ENCODE results near the gene ZNF845.
"Not testable (repeated sequence)": the region's sequence is repeated elsewhere in the genome, so short reads cannot be mapped to it uniquely, and the experiment has no call there.

The ZNF845 gene

GRCh38 chr19:53333463-53334449, at the start of gene ZNF845:
Gene ZNF845, plus strand, starts transcription at chr19:53333749. Its CDS starts 7,559 bp downstream, at chr19:53341308.
- peak; percentile 95 for DNase-seq (ENCODE audit: low spot score)

DNA sequence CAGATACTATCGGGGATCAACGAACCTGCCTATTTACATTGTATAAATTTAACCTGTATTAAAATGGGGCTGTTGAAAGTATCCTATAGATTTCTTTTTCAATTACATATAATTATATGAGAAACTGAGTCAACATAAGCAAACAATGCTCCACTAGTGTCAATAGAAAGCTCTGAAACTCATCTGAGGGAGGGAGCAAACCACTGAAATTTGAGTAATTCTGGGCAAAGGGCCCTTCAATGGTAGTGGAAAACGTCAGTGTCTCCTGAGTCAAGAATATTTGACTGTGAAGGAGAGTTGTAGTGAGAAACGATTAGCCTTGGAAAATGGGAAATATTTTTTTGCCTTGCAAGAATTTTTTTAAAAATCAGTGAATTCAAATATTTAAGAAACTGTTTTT, 48.5 kb upstream of the ZNF845 start:
- no peak for DNase-seq (ENCODE audit: low spot score)

DNA sequence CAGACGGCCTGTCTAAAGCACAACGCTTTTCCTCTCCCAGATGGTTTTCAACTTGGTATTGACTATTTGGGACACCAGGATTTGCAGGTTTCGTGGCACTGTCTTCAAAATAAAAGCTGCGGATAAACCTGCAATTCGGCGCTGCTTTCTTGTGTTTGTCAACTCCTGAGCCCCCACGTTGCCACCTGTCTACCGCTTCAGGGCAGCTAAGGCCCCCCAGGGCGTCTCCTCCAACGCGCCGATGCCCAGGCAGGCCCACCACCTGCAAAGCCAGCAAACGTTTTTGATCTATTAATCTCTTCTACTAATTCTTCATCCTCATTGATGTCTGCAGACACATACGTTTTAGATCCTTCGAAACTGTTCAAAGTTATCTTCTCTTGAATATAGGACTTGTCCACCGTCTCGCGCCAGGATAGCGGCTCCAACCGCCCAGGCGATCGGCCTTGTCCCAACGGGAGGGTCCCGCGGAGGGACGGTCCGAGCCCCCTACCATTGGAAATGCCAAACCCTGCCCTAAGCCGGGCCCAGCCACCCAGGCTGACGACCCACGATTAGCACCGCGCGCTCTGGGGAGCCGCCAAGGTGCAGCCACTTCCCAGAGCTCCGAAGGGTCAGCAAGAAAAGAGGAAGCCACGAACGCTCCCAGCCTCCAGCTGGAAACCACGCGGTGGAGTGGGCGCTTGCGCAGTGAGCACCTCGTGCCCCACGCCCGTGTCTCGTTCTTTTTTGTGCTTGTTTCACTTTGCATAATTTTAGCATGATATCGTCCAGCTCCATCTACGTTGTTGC, 42.6 kb upstream of the ZNF845 start:
- no peak for DNase-seq (ENCODE audit: low spot score)

- DNase-seq (ENCODE audit: low spot score) = no peak
These were observed 38.6 kb upstream of the ZNF845 start for GRCh38 chr19:53294786-53295441.

GRCh38 chr19:53301341-53301740, 32.2 kb upstream of the ZNF845 start:
- not testable (repeated sequence) for DNase-seq (ENCODE audit: low spot score)

- peak; percentile 51 for DNase-seq (ENCODE audit: low spot score)
These were observed 25.2 kb upstream of the ZNF845 start for GRCh38 chr19:53308339-53308811.

GRCh38 chr19:53311044-53311443, 22.5 kb upstream of the ZNF845 start:
- no peak for DNase-seq (ENCODE audit: low spot score)

DNA sequence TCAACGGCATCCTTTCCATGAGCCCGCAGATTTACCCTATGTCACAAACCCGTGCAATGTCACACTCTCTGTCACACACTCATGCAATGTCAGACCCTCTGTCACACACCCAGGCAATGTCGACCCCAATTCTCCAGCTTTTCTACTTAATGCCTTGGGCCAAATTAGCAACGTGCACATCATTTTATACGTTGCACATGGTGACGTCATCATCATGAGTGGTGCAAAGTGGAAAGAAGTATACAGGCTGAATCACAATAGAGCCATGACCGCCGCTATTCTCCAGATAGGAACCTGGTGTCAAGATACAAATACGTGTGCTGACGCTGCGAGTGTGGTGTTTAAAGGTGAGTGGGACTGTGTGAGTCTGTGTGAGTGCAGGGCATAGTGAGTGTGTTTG, 21.7 kb upstream of the ZNF845 start:
- no peak for DNase-seq (ENCODE audit: low spot score)

GRCh38 chr19:53328967-53329366, 4.6 kb upstream of the ZNF845 start:
- DNase-seq (ENCODE audit: low spot score) = no peak

DNA sequence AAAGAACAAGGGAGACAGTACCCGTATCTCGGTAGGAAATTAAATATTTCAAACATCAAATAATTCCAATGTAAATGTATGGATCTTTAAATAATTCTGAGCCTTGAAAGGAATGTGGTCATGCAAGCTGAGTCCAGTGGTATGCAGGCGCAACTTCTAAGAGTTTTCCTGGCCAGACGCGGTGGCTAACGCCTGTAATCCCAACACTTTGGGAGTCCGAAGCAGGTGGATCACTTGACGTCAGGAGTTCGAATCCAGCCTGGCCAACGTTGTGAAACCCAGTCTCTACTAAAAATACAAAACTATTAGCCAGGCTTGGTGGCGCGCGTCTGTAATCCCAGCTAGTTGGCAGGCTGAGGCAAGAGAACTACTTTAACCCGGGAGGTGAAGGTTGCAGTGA, 1.1 kb upstream of the ZNF845 start:
- no peak for DNase-seq (ENCODE audit: low spot score)

DNA sequence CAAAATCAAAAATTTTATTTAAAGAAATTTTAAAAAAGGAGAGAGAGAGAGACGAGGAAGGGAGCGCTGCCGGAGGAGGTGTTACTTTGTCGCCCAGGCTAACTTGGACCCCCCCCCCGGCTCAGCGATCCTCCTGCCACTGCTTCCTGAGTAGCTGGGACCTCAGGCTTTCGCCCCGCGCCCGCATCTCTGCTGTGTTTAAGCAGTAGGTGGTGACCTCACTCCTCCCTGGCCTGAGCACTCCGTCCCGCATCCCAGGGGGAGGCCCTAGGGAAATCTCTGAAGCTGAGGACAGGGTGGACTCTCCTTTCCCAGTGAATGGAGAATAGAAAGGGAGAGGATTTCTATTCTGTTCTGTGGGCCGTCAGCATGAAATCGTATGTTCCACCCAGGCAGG, 485 bp upstream of the ZNF845 start:
- DNase-seq (ENCODE audit: low spot score) = peak; percentile 46

DNA sequence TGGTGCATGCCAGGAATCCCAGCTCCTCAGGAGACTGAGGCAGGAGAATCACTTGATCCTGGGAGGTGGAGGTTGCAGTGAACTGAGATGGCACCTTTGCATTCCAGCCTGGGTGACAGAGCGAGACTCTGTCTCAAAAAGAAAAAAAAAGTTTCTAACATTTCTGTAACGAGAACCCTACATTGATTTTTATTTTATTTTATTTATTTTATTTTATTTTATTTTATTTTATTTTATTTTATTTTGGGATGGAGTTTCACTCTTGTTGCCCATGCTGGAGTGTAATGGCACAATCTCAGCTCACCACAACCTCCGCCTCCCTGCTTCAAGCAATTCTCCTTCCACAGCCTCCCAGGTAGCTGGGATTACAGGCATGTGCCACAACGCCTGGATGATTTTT, 10.9 kb downstream of the ZNF845 start:
- DNase-seq (ENCODE audit: low spot score) = not testable (repeated sequence)

GRCh38 chr19:53355739-53356138, 22.2 kb downstream of the ZNF845 start:
- no peak for DNase-seq (ENCODE audit: low spot score)

DNA sequence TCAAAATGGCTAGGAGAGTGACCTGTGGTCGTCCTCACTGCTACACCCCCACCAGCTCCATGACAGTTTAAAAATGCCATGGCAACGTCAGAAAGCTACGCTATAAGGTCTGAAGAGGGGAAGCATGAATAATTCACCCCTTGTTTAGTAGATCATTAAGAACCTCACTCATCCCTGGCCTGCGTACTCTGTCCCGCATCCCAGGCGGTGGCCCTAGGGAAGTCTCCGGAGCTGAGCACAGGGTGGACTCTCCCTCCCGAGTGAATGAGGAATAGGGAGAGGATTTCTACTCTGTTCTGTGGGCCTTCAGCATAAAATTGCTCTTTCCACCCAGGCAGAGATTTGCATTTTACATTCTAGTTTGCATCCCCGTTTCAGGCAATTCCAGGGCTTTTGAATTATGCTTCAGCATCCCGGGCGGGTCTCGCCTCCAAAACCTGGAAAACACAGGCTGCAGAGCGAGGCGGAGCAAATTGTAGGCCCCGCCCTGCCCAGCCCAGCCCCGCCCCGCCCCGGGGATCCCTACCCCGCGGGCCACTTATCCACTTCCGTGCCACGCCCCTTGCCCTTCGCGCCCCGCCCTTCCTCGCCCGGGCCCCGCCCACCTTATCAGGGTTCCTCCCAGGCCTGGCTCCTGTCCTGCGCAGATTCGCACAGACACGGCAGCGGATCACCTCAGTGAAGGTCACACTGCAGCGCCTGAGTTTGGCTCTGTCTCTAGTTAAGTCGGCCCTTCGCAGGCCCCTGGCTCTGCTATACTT, 24.5 kb downstream of the ZNF845 start:
- DNase-seq (ENCODE audit: low spot score) = peak; percentile 4

DNA sequence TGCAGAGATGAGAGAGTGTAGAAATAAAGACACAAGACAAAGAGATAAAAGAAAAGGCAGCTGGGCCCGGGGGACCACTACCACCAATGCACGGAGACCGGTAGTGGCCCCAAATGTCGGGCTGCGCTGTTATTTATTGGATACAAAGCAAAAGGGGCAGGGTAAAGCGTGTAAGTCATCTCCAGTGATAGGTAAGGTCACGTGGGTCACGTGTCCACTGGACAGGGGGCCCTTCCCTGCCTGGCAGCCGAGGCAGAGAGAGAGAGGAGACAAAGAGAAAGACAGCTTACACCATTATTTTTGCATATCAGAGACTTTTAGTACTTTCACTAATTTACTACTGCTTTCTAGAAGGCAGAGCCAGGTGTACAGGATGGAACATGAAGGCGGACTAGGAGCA, 26.5 kb downstream of the ZNF845 start:
- DNase-seq (ENCODE audit: low spot score) = not testable (repeated sequence)

GRCh38 chr19:53365134-53365898, 31.8 kb downstream of the ZNF845 start, which contains the start of gene ZNF525:
Gene ZNF525, plus strand, starts transcription at chr19:53365705. Its CDS starts 6,577 bp downstream, at chr19:53372282.
- peak; percentile 88 for DNase-seq (ENCODE audit: low spot score)

DNA sequence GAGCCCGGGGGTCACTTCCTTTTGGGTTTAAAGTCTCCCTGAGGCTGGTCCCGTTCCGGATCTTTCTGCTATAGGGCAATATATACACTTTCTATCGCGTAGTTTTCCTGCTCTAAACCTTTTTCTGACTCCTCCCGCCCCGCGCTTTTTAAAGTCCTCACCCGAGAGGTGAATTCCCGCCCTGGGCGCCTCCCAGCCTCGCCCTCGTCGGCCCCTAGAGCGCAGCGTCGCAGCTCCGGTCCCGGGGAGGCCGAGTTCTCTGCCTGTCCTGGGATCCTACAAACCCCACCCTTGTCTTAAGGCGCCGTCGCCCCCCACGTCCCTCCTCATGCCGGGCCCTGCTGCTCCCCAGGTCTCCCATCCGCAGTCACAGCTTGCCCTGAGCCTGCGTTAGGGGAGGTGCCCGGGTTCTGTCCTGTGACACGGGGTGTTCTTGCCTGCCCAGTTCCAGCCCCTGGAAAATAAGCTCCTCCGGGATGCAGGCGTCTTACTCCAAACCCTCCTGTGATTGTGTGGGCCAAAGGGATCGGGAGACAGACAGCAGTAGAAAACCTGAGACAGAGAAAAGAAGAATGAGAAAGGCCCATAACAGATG, 32.4 kb downstream of the ZNF845 start:
- DNase-seq (ENCODE audit: low spot score) = peak; percentile 24

GRCh38 chr19:53372196-53372595, 38.6 kb downstream of the ZNF845 start:
- no peak for DNase-seq (ENCODE audit: low spot score)

DNA sequence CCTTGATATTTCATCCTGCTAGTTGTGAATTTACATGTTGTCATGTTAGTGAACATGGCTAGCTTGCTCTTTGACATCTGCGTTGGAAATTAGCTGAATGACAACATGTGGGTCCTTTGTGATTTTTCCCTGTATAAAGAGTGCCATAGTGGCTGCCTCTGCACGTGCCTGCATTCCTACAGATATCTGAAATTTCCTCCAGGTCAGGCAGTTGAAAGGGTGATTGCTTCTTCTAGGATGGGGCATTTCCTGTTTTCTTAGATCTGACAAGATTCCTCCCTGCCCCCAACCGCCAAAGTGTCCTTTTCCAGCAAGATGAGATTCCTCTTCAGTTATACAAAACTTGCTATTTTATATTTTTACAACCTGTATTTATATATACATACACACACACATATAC, 40.7 kb downstream of the ZNF845 start:
- no peak for DNase-seq (ENCODE audit: low spot score)

GRCh38 chr19:53374743-53375142, 41.2 kb downstream of the ZNF845 start:
- no peak for DNase-seq (ENCODE audit: low spot score)
